Putamen (tissue), 1 donor: ENCODE measurements around the gene BEST2.
A peak's percentile ranks its signal among the peaks of the same experiment; 100 is the strongest.

Source experiments
- DNase-seq: peaks from one replicate; pipeline ENCODE4 v3.0.0-alpha.2; 2016; ENCODE audit warnings: low spot score

The BEST2 gene

DNA sequence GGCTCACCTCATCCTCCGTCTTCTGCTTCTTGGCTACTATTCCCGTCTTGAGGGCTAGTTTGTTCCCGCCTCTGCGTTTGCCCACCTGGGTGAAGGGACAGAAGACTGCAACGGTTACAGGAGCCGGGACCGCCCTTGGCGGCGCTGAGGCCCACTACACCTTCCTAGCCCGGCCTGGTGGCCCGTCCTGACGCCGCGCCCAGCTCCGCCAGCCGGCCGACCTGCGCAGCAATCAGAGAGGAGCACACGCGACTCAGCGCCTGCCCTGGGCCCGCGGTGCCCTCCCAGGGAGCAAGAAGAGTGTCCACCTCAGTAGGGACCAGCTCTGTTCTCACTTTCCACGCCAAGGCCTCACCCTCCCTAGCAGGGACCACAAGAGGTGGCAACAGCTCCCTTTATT is 20.3 kb upstream of the BEST2 start:
- DNase-seq = no peak

- no peak for DNase-seq
Observed at GRCh38 chr19:12733369-12734214, 18.0 kb upstream of the BEST2 start.

- peak; percentile 98 for DNase-seq
Observed at GRCh38 chr19:12736995-12737834, 14.4 kb upstream of the BEST2 start, which contains the start of gene GET3. Gene GET3, plus strand, starts transcription at chr19:12737497. Its CDS starts 9 bp downstream, at chr19:12737506.

GRCh38 chr19:12737835-12738351 is 13.7 kb upstream of the BEST2 start:
- DNase-seq = no peak

- no peak for DNase-seq
Observed at GRCh38 chr19:12745166-12745897, 6.3 kb upstream of the BEST2 start.

GRCh38 chr19:12748489-12748888 is 3.1 kb upstream of the BEST2 start:
- DNase-seq = no peak

- DNase-seq = no peak
Observed at GRCh38 chr19:12749938-12750521, 1.6 kb upstream of the BEST2 start.

GRCh38 chr19:12750851-12751250 is 740 bp upstream of the BEST2 start:
- no peak for DNase-seq

DNA sequence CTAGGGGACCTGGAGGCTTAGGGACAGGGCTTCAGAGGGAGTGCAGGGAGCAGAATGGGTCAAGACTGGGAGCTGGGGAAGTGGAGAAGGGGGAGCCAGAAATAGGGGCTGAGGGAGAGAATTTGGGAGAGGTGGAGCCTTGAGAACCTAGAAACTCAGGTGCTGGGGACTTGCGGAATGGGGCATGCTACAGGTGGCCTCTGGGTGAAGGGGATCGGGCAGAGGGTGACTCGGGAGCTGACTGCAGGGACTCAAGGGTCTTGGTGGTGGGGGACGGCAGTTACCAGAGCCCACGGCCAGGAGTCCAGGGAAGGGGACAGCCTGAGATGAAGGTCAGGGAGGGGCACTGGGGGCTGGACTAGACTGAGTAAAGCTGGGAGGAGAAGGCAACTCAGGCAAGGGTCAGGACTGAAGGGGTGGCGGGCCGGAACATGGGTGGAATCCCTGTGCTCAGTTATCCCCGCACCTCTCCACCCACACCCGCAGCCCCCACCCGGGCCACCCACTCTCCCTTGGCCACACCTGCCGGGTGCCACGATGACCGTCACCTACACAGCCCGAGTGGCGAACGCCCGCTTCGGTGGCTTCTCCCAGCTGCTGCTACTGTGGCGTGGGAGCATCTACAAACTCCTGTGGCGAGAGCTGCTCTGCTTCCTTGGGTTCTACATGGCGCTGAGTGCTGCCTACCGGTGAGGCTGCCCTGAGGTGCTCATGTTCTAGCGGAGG is 628 bp downstream of the BEST2 start:
- DNase-seq = no peak

DNA sequence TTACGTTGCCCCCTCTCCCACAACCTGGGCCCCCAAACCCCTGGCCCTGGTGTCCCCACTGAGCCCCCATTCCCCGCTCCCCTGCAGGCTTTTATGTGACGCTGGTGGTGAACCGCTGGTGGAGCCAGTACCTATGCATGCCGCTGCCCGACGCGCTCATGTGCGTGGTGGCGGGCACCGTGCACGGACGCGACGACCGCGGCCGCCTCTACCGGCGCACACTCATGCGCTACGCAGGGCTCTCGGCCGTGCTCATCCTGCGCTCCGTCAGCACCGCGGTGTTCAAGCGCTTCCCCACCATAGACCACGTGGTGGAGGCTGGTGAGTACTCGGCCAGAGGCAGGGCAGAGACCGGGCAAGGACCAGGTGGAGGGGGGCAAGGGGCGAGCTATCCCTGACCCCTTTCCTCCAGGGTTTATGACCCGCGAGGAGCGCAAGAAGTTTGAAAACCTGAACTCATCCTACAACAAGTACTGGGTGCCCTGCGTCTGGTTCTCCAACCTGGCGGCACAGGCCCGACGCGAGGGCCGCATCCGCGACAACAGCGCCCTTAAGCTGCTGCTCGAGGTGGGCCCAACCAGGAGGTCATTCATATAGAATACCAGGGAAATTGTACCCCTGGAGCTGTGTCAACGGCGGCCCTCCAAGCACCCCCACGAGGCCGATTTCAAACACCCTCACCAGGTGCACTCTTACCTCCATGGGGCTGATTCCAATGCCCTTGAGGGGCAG is 3.0 kb downstream of the BEST2 start:
- no peak for DNase-seq

DNA sequence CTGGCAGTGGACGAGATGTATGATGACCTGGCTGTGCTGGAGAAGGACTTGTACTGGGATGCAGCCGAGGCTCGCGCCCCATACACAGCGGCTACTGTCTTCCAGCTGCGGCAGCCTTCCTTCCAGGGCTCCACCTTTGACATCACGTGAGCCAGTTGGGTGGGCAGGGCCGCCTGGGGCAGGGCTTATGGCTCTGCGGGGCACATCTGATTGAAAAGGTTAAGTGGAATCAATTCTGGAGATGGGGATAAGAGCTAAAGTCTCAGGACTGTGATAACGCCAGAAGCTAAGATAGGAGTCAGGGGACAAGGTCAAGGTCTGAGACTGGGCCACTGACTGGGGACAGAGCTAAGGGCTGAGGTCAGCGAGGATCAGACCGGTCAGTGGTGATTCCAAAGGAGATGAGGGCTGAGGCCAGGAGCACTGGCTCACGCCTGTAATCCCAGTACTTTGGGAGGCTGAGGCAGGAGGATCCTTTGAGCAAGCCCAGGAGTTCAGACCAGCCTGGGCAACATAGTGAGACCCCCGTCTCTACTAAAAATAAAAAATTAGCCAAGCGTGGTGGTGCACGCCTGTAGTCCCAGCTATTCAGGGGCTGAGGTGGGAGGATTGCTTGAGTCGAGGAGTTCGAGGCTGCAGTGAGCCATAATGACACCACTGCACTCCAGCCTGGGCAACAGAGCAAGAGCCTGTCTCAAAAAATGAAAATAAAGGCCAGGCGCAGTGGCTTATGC is 4.7 kb downstream of the BEST2 start:
- DNase-seq = no peak

GRCh38 chr19:12757544-12758274 is 6.1 kb downstream of the BEST2 start:
- peak; percentile 38 for DNase-seq

GRCh38 chr19:12759686-12760085 is 8.1 kb downstream of the BEST2 start:
- DNase-seq = no peak

- no peak for DNase-seq
Observed at GRCh38 chr19:12763100-12763499, 11.5 kb downstream of the BEST2 start.

DNA sequence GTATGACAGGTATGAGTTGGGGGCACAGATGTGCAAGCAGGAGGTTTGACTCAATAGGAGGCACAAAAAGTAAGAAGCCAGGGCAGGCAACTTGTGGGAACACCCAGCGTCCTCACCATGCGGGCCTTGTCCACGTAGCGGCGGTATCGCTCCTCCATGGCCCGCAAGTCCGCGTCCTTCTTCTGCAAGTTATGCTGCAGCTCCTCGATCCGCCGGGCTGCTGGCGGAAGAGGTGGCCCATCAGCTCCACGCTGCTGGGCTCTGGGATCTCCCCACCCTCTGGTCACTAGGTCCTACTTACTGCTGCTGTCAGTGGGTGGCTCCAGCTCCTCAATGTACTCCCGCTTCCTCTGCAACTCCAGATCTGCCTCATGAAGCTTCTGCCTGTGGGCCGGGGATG is 13.1 kb downstream of the BEST2 start:
- DNase-seq = no peak

DNA sequence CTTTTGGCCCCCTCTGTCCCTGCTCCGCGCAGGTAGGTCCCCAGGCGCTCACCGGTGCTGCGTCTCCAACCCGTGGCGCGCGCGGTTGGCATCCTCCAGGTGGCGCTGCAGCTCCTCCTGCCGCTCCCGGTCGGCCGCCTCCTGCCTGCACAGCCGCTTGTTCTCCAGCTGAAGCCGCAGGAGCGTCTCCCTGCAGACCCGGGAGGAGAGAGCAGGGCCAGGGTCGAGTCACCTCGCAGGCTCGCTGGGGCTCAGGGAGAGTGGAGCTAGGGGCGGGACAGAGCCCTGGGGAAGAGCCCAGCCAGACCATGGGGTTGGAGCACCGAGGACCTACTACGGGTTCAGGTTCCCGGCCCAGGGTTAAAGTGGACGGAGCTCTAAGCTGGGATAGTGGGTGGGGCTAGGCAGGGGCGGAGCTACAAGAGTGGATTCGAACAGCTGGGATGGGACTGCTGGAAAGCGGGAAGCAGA is 14.5 kb downstream of the BEST2 start:
- no peak for DNase-seq

DNA sequence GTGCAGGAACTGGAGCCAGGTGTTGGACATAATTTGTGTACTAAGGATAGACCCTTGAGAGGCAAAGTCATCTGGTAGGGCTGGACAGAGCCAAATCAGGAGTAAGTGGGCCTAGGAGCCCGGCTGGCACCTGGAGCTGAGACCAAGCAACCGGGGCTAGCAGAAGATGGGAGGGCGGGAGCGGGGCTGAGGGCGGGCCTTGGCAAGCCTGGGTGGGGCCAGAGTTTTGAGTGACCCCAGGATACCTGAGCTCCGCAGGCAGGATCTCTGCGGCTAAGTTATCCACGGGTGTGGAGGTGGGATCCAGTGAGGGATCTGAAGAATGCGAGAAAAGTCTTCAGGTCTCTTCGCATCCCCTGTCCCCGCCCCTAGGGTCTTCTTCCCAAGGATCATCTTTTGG is 15.6 kb downstream of the BEST2 start:
- no peak for DNase-seq

- no peak for DNase-seq
Observed at GRCh38 chr19:12767666-12768065, 16.1 kb downstream of the BEST2 start.

GRCh38 chr19:12769689-12770088 is 18.1 kb downstream of the BEST2 start:
- DNase-seq = no peak
